ENCODE measurements around the gene SCARF1.

- TF ChIP-seq POLR2AphosphoS5 (IDR thresholded peaks at IDR 0.05; ENCODE audit: borderline replicate concordance, low read depth, low read length) (no peak), EZH2 (IDR thresholded peaks at IDR 0.05) (no peak), FOXP2 (optimal IDR thresholded peaks at IDR 0.05; ENCODE audit: control extremely low read depth, extremely low read length, insufficient read depth) (no peak)
Observed at GRCh38 chr17:1644493-1645206, 882 bp downstream of the SCARF1 start.

All from SK-N-MC (cell line).